HepG2 (cell line): ENCODE measurements around the gene REEP3. TPM values are rescaled to one million over a fixed set of nuclear protein-coding genes. Genes with fewer than 3 reads are reported as not detected.

Source experiments
- ATAC-seq: fragments of 200-7000 bp; cut with Tn5 transposase; 3 replicates; pipeline ENCODE4 v1.9.1; 2020; ENCODE audit warnings: mild to moderate bottlenecking, moderate library complexity
- BruUV-seq: library from RNA; stranded (reverse); fragments of 400-500 nt; replicated peaks from 2 replicates; lab custom pipeline; 2021; lab: Mats Ljungman, UMichigan
- CTCF ChIA-PET: fragments of 300-600 bp; formaldehyde crosslinking; extraction: SDS; loops from one replicate; lab custom pipeline; 2021; ENCODE audit warnings: low total read pairs, inconsistent platforms, low intra/inter-chr PET ratio; lab: Yijun Ruan, JAX
- POLR2A ChIA-PET: fragments of 350-600 bp; sonication (Branson Sonifier 250); formaldehyde crosslinking; loops from one replicate; lab custom pipeline; 2020; ENCODE audit warnings: antibody characterized with exemption, inconsistent platforms; lab: Yijun Ruan, JAX
- DNase-seq: peaks from one replicate; pipeline ENCODE4 v3.0.0-alpha.2; 2015; ENCODE audit warnings: low spot score
- FAIRE-seq: peaks from 3 replicates; lab custom pipeline; 2011; peaks lifted over from hg19 to GRCh38; lab: Jason Lieb, UNC
- H2AFZ ChIP-seq: one replicate; pipeline ENCODE4 v1.6.1; 2011; ENCODE audit warnings: low read length, inconsistent platforms
- H3K27ac ChIP-seq: fragments of 300-600 bp; 3 replicates; pipeline ENCODE4 v1.8.0; 2011; ENCODE audit warnings: mixed run types, mild to moderate bottlenecking, mixed read lengths, low read length, inconsistent platforms; ENCODE audit not compliant: insufficient read depth; ENCODE audit errors: extremely low read length
- H3K27me3 ChIP-seq, 2 experiments: fragments of 200-600 bp in 1 of 2; 2 replicates in 1 of 2; 3 replicates in 1 of 2; pipeline versions ENCODE4 v1.6.0 to v1.8.0; 2011; ENCODE audit warnings: low read length in 2 of 2, mild to moderate bottlenecking in 2 of 2, moderate library complexity in 2 of 2, inconsistent platforms in 1 of 2; ENCODE audit not compliant: insufficient read depth in 2 of 2, control insufficient read depth in 1 of 2
- H3K36me3 ChIP-seq, 2 experiments: fragments of 200-600 bp in 1 of 2; replicated peaks in 1 of 2; 2 replicates in 1 of 2; 3 replicates in 1 of 2; pipeline versions ENCODE4 v1.5.1 to v1.8.0; 2011; ENCODE audit warnings: low read length in 2 of 2, inconsistent platforms in 1 of 2; ENCODE audit not compliant: insufficient read depth in 2 of 2, control insufficient read depth in 1 of 2
- H3K4me1 ChIP-seq: 2 replicates; pipeline ENCODE4 v1.5.1; 2012; ENCODE audit warnings: low read length, inconsistent platforms; ENCODE audit not compliant: insufficient read depth
- H3K4me2 ChIP-seq: 2 replicates; pipeline ENCODE4 v1.6.0; 2011; ENCODE audit warnings: low read depth, low read length, inconsistent platforms
- H3K4me3 ChIP-seq, 3 experiments: fragments of 200-600 bp in 1 of 3; sonication (generic), shearing (Covaris generic) in 1 of 3; replicated peaks in 1 of 3; 2 replicates each; pipeline ENCODE4 v1.5.1; 2011 to 2016; ENCODE audit warnings: low read length in 3 of 3, inconsistent platforms in 2 of 3, low read depth in 2 of 3, mild to moderate bottlenecking in 2 of 3, control low read depth in 1 of 3, mixed read lengths in 1 of 3; ENCODE audit not compliant: insufficient read depth in 1 of 3
- H3K79me2 ChIP-seq: one replicate; pipeline ENCODE4 v1.6.1; 2011; ENCODE audit warnings: low read length, inconsistent platforms; ENCODE audit not compliant: insufficient read depth
- H3K9ac ChIP-seq: 2 replicates; pipeline ENCODE4 v1.6.0; 2011; ENCODE audit warnings: mild to moderate bottlenecking, low read depth, low read length, inconsistent platforms; ENCODE audit not compliant: insufficient read depth
- H3K9me3 ChIP-seq: 2 replicates; pipeline ENCODE4 v1.5.1; 2012; ENCODE audit warnings: mild to moderate bottlenecking, low read length
- H4K20me1 ChIP-seq: 2 replicates; pipeline ENCODE4 v1.6.0; 2011; ENCODE audit warnings: inconsistent platforms, mild to moderate bottlenecking, low read length, moderate library complexity; ENCODE audit not compliant: insufficient read depth
- ATAD3A ChIP-seq: sonication (generic); formaldehyde crosslinking; IDR thresholded peaks from 2 replicates; pipeline ENCODE4 v1.4.0; 2020; ENCODE audit warnings: missing genetic modification reagents
- ATF6 ChIP-seq: sonication (generic); formaldehyde crosslinking; conservative IDR thresholded peaks from 2 replicates; pipeline ENCODE4 v1.4.0; 2020; ENCODE audit warnings: missing genetic modification reagents
- BATF2 ChIP-seq: sonication (generic); formaldehyde crosslinking; IDR thresholded peaks from 2 replicates; pipeline ENCODE4 v1.8.0; 2022; ENCODE audit warnings: mild to moderate bottlenecking, missing genetic modification reagents, moderate library complexity
- CBX2 ChIP-seq, 2 experiments: fragments of 200-600 bp in 1 of 2; sonication (generic); formaldehyde crosslinking in 1 of 2; IDR thresholded peaks; 2 replicates each; pipeline versions ENCODE4 v1.7.0 to v1.8.1; 2018 to 2022; ENCODE audit warnings: low read depth in 2 of 2, low read length in 1 of 2, mild to moderate bottlenecking in 1 of 2, missing genetic modification reagents in 1 of 2
- ERF ChIP-seq: IDR thresholded peaks from 2 replicates; pipeline ENCODE4 v1.6.1; 2018; ENCODE audit warnings: missing biosample characterization, missing genetic modification reagents
- FOXC1 ChIP-seq: sonication (generic); formaldehyde crosslinking; IDR thresholded peaks from 2 replicates; pipeline ENCODE4 v1.8.0; 2022; ENCODE audit warnings: mild to moderate bottlenecking, missing genetic modification reagents, borderline replicate concordance
- FOXO4 ChIP-seq: sonication (generic); formaldehyde crosslinking; conservative IDR thresholded peaks from 2 replicates; pipeline ENCODE4 v1.8.1; 2023; ENCODE audit warnings: missing genetic modification reagents
- GTF3A ChIP-seq: sonication (generic); formaldehyde crosslinking; conservative IDR thresholded peaks from 2 replicates; pipeline ENCODE4 v1.4.0; 2020; ENCODE audit warnings: mild to moderate bottlenecking, missing genetic modification reagents
- HES4 ChIP-seq: sonication (generic); formaldehyde crosslinking; IDR thresholded peaks from 2 replicates; pipeline ENCODE4 v1.9.0; 2021; ENCODE audit warnings: mild to moderate bottlenecking, missing genetic modification reagents, borderline replicate concordance
- KAT2B ChIP-seq: fragments of 150-350 bp; IDR thresholded peaks from 2 replicates; pipeline ENCODE4 v1.6.1; 2014; ENCODE audit warnings: low read depth, low read length, borderline replicate concordance
- NPAS2 ChIP-seq: sonication (generic); formaldehyde crosslinking; IDR thresholded peaks from 2 replicates; pipeline ENCODE4 v1.8.0; 2022; ENCODE audit warnings: mild to moderate bottlenecking, missing genetic modification reagents, borderline replicate concordance
- SP2 ChIP-seq: sonication (generic); formaldehyde crosslinking; IDR thresholded peaks from 2 replicates; pipeline ENCODE4 v1.5.1; 2020; ENCODE audit warnings: mild to moderate bottlenecking, missing genetic modification reagents
- ZFX ChIP-seq: sonication (generic); formaldehyde crosslinking; IDR thresholded peaks from 2 replicates; pipeline ENCODE4 v1.4.0; 2020; ENCODE audit warnings: mild to moderate bottlenecking, low read depth, missing genetic modification reagents, moderate library complexity
- ZIK1 ChIP-seq: sonication (generic); formaldehyde crosslinking; IDR thresholded peaks from 2 replicates; pipeline ENCODE4 v1.5.0; 2020; ENCODE audit warnings: mild to moderate bottlenecking, low read depth, missing genetic modification reagents, borderline replicate concordance
- ZMYM3 ChIP-seq: sonication (generic); formaldehyde crosslinking; IDR thresholded peaks from 2 replicates; pipeline ENCODE4 v1.5.1; 2020; ENCODE audit warnings: mild to moderate bottlenecking, missing genetic modification reagents
- ZNF20 ChIP-seq: sonication (generic); formaldehyde crosslinking; IDR thresholded peaks from 2 replicates; pipeline ENCODE4 v1.4.0; 2020; ENCODE audit warnings: mild to moderate bottlenecking, moderate library complexity, missing genetic modification reagents
- ZNF598 ChIP-seq: sonication (generic); formaldehyde crosslinking; IDR thresholded peaks from 2 replicates; pipeline ENCODE4 v1.5.1; 2020; ENCODE audit warnings: mild to moderate bottlenecking, missing genetic modification reagents, borderline replicate concordance
- ZNF660 ChIP-seq: sonication (generic); formaldehyde crosslinking; IDR thresholded peaks from 2 replicates; pipeline ENCODE4 v1.5.1; 2020; ENCODE audit warnings: mild to moderate bottlenecking, low read depth, missing genetic modification reagents, borderline replicate concordance
- ZNF678 ChIP-seq: sonication (generic); formaldehyde crosslinking; IDR thresholded peaks from 2 replicates; pipeline ENCODE4 v1.4.0; 2020; ENCODE audit warnings: mild to moderate bottlenecking, missing genetic modification reagents
- ZNF772 ChIP-seq: sonication (generic); formaldehyde crosslinking; IDR thresholded peaks from 2 replicates; pipeline ENCODE4 v1.5.0; 2020; ENCODE audit warnings: mild to moderate bottlenecking, missing genetic modification reagents
- ZNF790 ChIP-seq: sonication (generic); formaldehyde crosslinking; IDR thresholded peaks from 2 replicates; pipeline ENCODE4 v1.8.0; 2022; ENCODE audit warnings: missing genetic modification reagents, mild to moderate bottlenecking, borderline replicate concordance
- ZSCAN29 ChIP-seq: sonication (generic); formaldehyde crosslinking; conservative IDR thresholded peaks from 2 replicates; pipeline ENCODE4 v1.4.0; 2020; ENCODE audit warnings: mild to moderate bottlenecking, missing genetic modification reagents
- WGBS: methylation state at CpG from one replicate; pipeline ENCODE4 v1.1.6; 2017; ENCODE audit warnings: low lambda C conversion rate; 5-methylcytosine and 5-hydroxymethylcytosine counted together
- in situ Hi-C: cut with HindIII; loops from 2 replicates; pipeline ENCODE4 v1.10.0; 2017; ENCODE audit warnings: low pct_unique_long_range_greater_than_20kb; ENCODE audit not compliant: extremely low pct_ligation_motif_present
- intact Hi-C: fragments of 100-400 bp; cut with micrococcal nuclease; formaldehyde crosslinking; loops from one replicate; pipeline ENCODE4 v1.10.0; 2022; ENCODE audit not compliant: unreplicated experiment
- polyA plus RNA-seq, 8 experiments: library from polyadenylated mRNA; depleted of rRNA in 3 of 8; stranded (reverse) in 7 of 8; unstranded in 1 of 8; fragments of >200 nt; fragmentation: Illumina TruSeq in 4 of 8; extraction: Trizol in 4 of 8; gene quantifications; 2 replicates each; pipeline versions ENCODE4 v1.2.1 to v1.2.3, GENCODE V29; 2011 to 2016; ENCODE audit warnings: low read depth in 4 of 8, missing spikeins in 1 of 8, mixed read lengths in 1 of 8; ENCODE audit not compliant: insufficient read depth in 1 of 8
- total RNA-seq, 5 experiments: library from RNA; depleted of rRNA; stranded (reverse); fragments of >200 nt; fragmentation: Illumina TruSeq; extraction: Trizol; gene quantifications; 2 replicates each; pipeline ENCODE4 v1.2.3, GENCODE V29; 2016; ENCODE audit warnings: low read depth in 1 of 5

The REEP3 gene
- total and polyA plus RNA-seq, 2 of the 13 experiments (the other 11 are each of a cell fraction or from before 2014, with no cell fraction given), result 7.1 to 31.4 TPM

GRCh38 chr10:63651864-63652263 lies 130.7 kb downstream of the REEP3 start (continued):
- TF ChIP-seq ZIK1 (CRISPR knock-in tag), result no peak
- TF ChIP-seq ZSCAN29 (CRISPR knock-in tag), result no peak
- TF ChIP-seq ATAD3A, result no peak
- no peak for TF ChIP-seq GTF3A (CRISPR knock-in tag)
- TF ChIP-seq ERF (CRISPR knock-in tag), result no peak
- TF ChIP-seq ZMYM3 (CRISPR knock-in tag), result no peak
- no peak for TF ChIP-seq KAT2B
- no peak for TF ChIP-seq ATF6 (CRISPR knock-in tag)
- no peak for TF ChIP-seq BATF2

GRCh38 chr10:63653747-63654146 lies 132.5 kb downstream of the REEP3 start:
- Histone ChIP-seq H3K79me2 (no peaks in the 10 kb centered on the region), H3K9me3 (no peaks in the 10 kb centered on the region), H3K9ac (no peak overlapping the region), H3K4me3 (no peak overlapping the region), H3K27ac (no peak overlapping the region), H2AFZ (no peak overlapping the region), H3K27me3 (no peaks in the 10 kb centered on the region; a peak in 1 of 5 replicates), H4K20me1 (no peaks in the 10 kb centered on the region), H3K4me1 (no peaks in the 10 kb centered on the region), H3K36me3 (no peaks in the 10 kb centered on the region), H3K4me2 (no peak overlapping the region)
- DNase-seq (no peak), ATAC-seq (no peak), FAIRE-seq (no peak)
- in situ Hi-C loops (no loop called here), intact Hi-C loops (no loop called here)
- POLR2A ChIA-PET, result no interaction called here
- 8% methylated on average over 1 of the region's 1 CpG for WGBS
- BruUV-seq, result no TSS peak
- CTCF ChIA-PET, result no interaction called here
- TF ChIP-seq NPAS2 (no peak), ZNF678 (CRISPR knock-in tag) (no peak), ZNF660 (CRISPR knock-in tag) (no peak), FOXO4 (no peak), ZNF20 (CRISPR knock-in tag) (no peak), SP2 (no peak), ZFX (CRISPR knock-in tag) (no peak), CBX2 (IDR thresholded peaks at IDR 0.05; ENCODE audit: low read depth, low read length) (no peak), CBX2 (CRISPR knock-in tag; IDR thresholded peaks at IDR 0.05; ENCODE audit: low read depth) (no peak), HES4 (CRISPR knock-in tag) (no peak), FOXC1 (no peak), ZNF772 (no peak), ZNF598 (no peak), ZNF790 (CRISPR knock-in tag) (no peak)
